Upper lobe of left lung (tissue), 6 donors: Measurements from ENCODE around the gene LRRC30. TPM values are rescaled to one million over a fixed set of nuclear protein-coding genes. Genes with fewer than 3 reads are reported as not detected.

Experiments used
- ATAC-seq, 2 donors: fragments of 200-7000 bp; cut with Tn5 transposase; one replicate each; pipeline ENCODE4 v1.9.1; 2022; ENCODE audit warnings: mild to moderate bottlenecking in 2 of 2, moderate library complexity in 2 of 2; ENCODE audit not compliant: low FRiP score in 2 of 2
- DNase-seq, 2 donors: peaks; one replicate each; pipeline ENCODE4 v3.0.0-alpha.2; 2019 to 2020
- H3K27ac ChIP-seq, 4 donors: fragments of 200-600 bp; sonication (generic); one replicate each; pipeline ENCODE4 v1.5.1; 2016 to 2019
- H3K27me3 ChIP-seq, 4 donors: fragments of 200-600 bp; sonication (generic); one replicate each; pipeline ENCODE4 v1.5.1; 2017 to 2019
- H3K36me3 ChIP-seq, 4 donors: fragments of 200-600 bp; sonication (generic); one replicate each; pipeline ENCODE4 v1.5.1; 2016 to 2019
- H3K4me1 ChIP-seq, 4 donors: fragments of 200-600 bp; sonication (generic); one replicate each; pipeline ENCODE4 v1.5.1; 2018 to 2019
- H3K4me3 ChIP-seq, 4 donors: fragments of 200-600 bp; sonication (generic); one replicate each; pipeline ENCODE4 v1.5.1; 2017 to 2019; ENCODE audit warnings: mild to moderate bottlenecking in 2 of 4, moderate library complexity in 1 of 4
- H3K9me3 ChIP-seq, 4 donors: fragments of 200-600 bp; sonication (generic); one replicate each; pipeline ENCODE4 v1.5.1; 2018 to 2019
- CTCF ChIP-seq, 6 experiments: fragments of 450-650 bp in 4 of 6; fragments of 200-600 bp in 2 of 6; sonication (generic) in 2 of 6; IDR thresholded peaks; one replicate each; pipeline ENCODE4 v1.5.1; 2016 to 2019; ENCODE audit warnings: antibody characterized with exemption in 6 of 6
- EP300 ChIP-seq, 4 donors: sonication (generic); formaldehyde crosslinking; IDR thresholded peaks; one replicate each; pipeline ENCODE4 v1.5.1; 2017; ENCODE audit warnings: antibody characterized with exemption in 4 of 4, control low read depth in 2 of 4
- POLR2A ChIP-seq, 4 donors: fragments of 450-650 bp; IDR thresholded peaks; one replicate each; pipeline ENCODE4 v1.5.1; 2016 to 2017; ENCODE audit warnings: antibody characterized with exemption in 4 of 4, mild to moderate bottlenecking in 2 of 4
- POLR2AphosphoS5 ChIP-seq, 2 donors: sonication (generic); formaldehyde crosslinking; IDR thresholded peaks; one replicate each; pipeline ENCODE4 v1.5.1; 2017; ENCODE audit warnings: antibody characterized with exemption in 2 of 2
- WGBS, 2 donors: methylation state at CpG; one replicate each; pipeline ENCODE4 v1.1.5; 2017 to 2018; 5-methylcytosine and 5-hydroxymethylcytosine counted together
- total RNA-seq, 6 donors: library from RNA; depleted of rRNA in 4 of 6; stranded (reverse); fragments of >200 nt in 4 of 6; gene quantifications; one replicate each; pipeline versions ENCODE4 v1.1.0 to v1.2.1, GENCODE V29; 2016 to 2021
- donor health status: DM: no; HTN: no; CAD: no; lungs with moderate emphysema.
- donor health status: DM: no; HTN: yes; CAD: no; lungs with severe emphysema.

The LRRC30 gene
- total RNA-seq, 6 donors from 2014 or later: not detected

- WGBS, 2 donors: 94 to 95% methylated on average over 4 of the region's 4 CpGs
- H3K36me3 ChIP-seq: no peaks in the 10 kb centered on the region
- H3K4me1 ChIP-seq: peaks cover 0 to 3% (median 0%) of the 10 kb centered on the region in 4 donors
- ATAC-seq (no peak), DNase-seq (no peak)
- no peaks in the 10 kb centered on the region for H3K9me3 ChIP-seq
- no peaks in the 10 kb centered on the region for H3K27me3 ChIP-seq
- no peak overlapping the region for H3K4me3 ChIP-seq
- no peak overlapping the region for H3K27ac ChIP-seq
- TF ChIP-seq POLR2A (IDR thresholded peaks at IDR 0.05): no peak
- TF ChIP-seq EP300 (IDR thresholded peaks at IDR 0.05): no peak
- no peak for TF ChIP-seq POLR2AphosphoS5 (IDR thresholded peaks at IDR 0.05)
- no peak for TF ChIP-seq CTCF (IDR thresholded peaks at IDR 0.05)
Observed at GRCh38 chr18:7242926-7243325, 12.0 kb downstream of the LRRC30 start.

- Histone ChIP-seq H3K36me3 (no peaks in the 10 kb centered on the region), H3K4me3 (no peak overlapping the region), H3K27ac (no peak overlapping the region), H3K4me1 (no peaks in the 10 kb centered on the region), H3K27me3 (no peaks in the 10 kb centered on the region), H3K9me3 (no peaks in the 10 kb centered on the region)
- DNase-seq: no peak
- TF ChIP-seq CTCF (IDR thresholded peaks at IDR 0.05) (no peak), POLR2A (IDR thresholded peaks at IDR 0.05) (no peak), POLR2AphosphoS5 (IDR thresholded peaks at IDR 0.05) (no peak), EP300 (IDR thresholded peaks at IDR 0.05) (no peak)
- WGBS, 2 donors: 83 to 85% methylated on average over 6 of the region's 6 CpGs
- ATAC-seq: no peak
Observed at GRCh38 chr18:7248877-7249276, 18.0 kb downstream of the LRRC30 start.

- 85 to 93% methylated on average over 5 of the region's 5 CpGs for WGBS, 2 donors
- TF ChIP-seq POLR2AphosphoS5 (IDR thresholded peaks at IDR 0.05): no peak
- no peak for TF ChIP-seq EP300 (IDR thresholded peaks at IDR 0.05)
- no peak for TF ChIP-seq POLR2A (IDR thresholded peaks at IDR 0.05)
Observed at GRCh38 chr18:7254163-7254562, 23.3 kb downstream of the LRRC30 start.

GRCh38 chr18:7255054-7255453, 24.2 kb downstream of the LRRC30 start:
- peaks cover 0 to 1% (median 0%) of the 10 kb centered on the region in 4 donors for H3K4me1 ChIP-seq
- H3K4me3 ChIP-seq: no peak overlapping the region
- WGBS, 2 donors: 86 to 93% methylated on average over 8 of the region's 8 CpGs
- H3K9me3 ChIP-seq: no peaks in the 10 kb centered on the region
- DNase-seq (no peak), ATAC-seq (no peak)
- no peak overlapping the region for H3K27ac ChIP-seq
- no peak for TF ChIP-seq POLR2A (IDR thresholded peaks at IDR 0.05)
- no peak for TF ChIP-seq CTCF (IDR thresholded peaks at IDR 0.05)
- no peak for TF ChIP-seq EP300 (IDR thresholded peaks at IDR 0.05)
- no peak for TF ChIP-seq POLR2AphosphoS5 (IDR thresholded peaks at IDR 0.05)
- no peaks in the 10 kb centered on the region for H3K27me3 ChIP-seq
- H3K36me3 ChIP-seq: no peaks in the 10 kb centered on the region

More at GRCh38 chr18:7254163-7254562, 23.3 kb downstream of the LRRC30 start:
- no peaks in the 10 kb centered on the region for H3K4me1 ChIP-seq
- no peaks in the 10 kb centered on the region for H3K27me3 ChIP-seq
- DNase-seq (no peak), ATAC-seq (no peak)
- H3K36me3 ChIP-seq: no peaks in the 10 kb centered on the region
- no peaks in the 10 kb centered on the region for H3K9me3 ChIP-seq
- no peak overlapping the region for H3K4me3 ChIP-seq
- no peak overlapping the region for H3K27ac ChIP-seq

GRCh38 chr18:7255643-7256042, 24.8 kb downstream of the LRRC30 start:
- H3K4me1 ChIP-seq: peaks cover 0 to 4% (median 0%) of the 10 kb centered on the region in 4 donors
- no peak for ATAC-seq
- no peaks in the 10 kb centered on the region for H3K9me3 ChIP-seq
- 95 to 100% methylated on average over 5 of the region's 5 CpGs for WGBS, 2 donors
- H3K4me3 ChIP-seq: no peak overlapping the region
- no peaks in the 10 kb centered on the region for H3K36me3 ChIP-seq
- TF ChIP-seq POLR2AphosphoS5 (IDR thresholded peaks at IDR 0.05): no peak
- no peak for TF ChIP-seq POLR2A (IDR thresholded peaks at IDR 0.05)
- no peak for TF ChIP-seq EP300 (IDR thresholded peaks at IDR 0.05)
- H3K27ac ChIP-seq: no peak overlapping the region
- H3K27me3 ChIP-seq: no peaks in the 10 kb centered on the region
- no peak for DNase-seq
